Measurements from ENCODE around the gene ARMC12. TPM values are rescaled to one million over a fixed set of nuclear protein-coding genes. Genes with fewer than 3 reads are reported as not detected.
A peak's percentile ranks its signal among the peaks of the same experiment; 100 is the strongest.

ARMC12 gene
- total RNA-seq, 1 experiment from 2014 or later: not detected

GRCh38 chr6:35739645-35740524, 3.1 kb downstream of the ARMC12 start:
- no peak overlapping the region for H3K4me3 Mint-ChIP-seq (ENCODE audit: unreplicated experiment)
- BruUV-seq (replicated peaks): no TSS peak

DNA sequence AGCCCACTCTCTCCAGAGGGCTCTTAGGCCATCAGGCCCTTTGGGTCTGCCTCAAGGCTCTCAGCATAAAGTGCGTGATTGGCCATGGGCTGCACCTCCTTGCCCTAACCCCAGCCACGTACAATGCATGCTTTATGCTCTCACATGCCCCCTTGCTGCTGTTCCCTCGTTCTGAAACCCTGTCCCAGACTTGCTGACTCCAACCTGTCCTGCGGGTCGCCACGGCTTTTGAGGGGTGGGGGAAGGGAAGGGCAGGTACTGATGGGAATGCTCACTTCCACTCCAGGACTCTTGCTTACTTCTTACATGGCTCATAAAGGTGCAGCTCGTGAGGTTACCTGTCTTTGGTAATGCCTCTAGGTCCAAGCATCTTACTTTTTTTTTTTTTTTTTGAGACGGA, 6.0 kb downstream of the ARMC12 start:
- H3K4me3 ChIP-seq (ENCODE audit: low read depth, low read length): no peak overlapping the region
- ChIA-PET POLR2A (no interaction called here), CTCF (no interaction called here)
- Mint-ChIP-seq H3K9me3 (ENCODE audit: unreplicated experiment) (no peaks in the 10 kb centered on the region), H3K27me3 (ENCODE audit: insufficient read depth, unreplicated experiment) (peaks cover 2% of the 10 kb centered on the region), H3K27ac (ENCODE audit: unreplicated experiment) (no peak overlapping the region), H3K4me3 (ENCODE audit: unreplicated experiment) (no peak overlapping the region), H3K4me1 (ENCODE audit: low read depth, unreplicated experiment) (peaks cover 8% of the 10 kb centered on the region), H3K36me3 (ENCODE audit: insufficient read depth, unreplicated experiment) (no peaks in the 10 kb centered on the region)
- no TSS peak for BruUV-seq (replicated peaks)
- no peaks in the 10 kb centered on the region; the same call in 1 of the 2 replicates for H3K9me3 ChIP-seq
- peak in 1 of 2 experiments; percentile 17 for DNase-seq
- no peaks in the 10 kb centered on the region for H3K27me3 ChIP-seq (replicated peaks; ENCODE audit: control insufficient read depth, insufficient read depth, low read length)
- peaks cover 12% of the 10 kb centered on the region; the same call in 1 of the 2 replicates for H3K4me1 ChIP-seq
- TF ChIP-seq, protein P1, sequence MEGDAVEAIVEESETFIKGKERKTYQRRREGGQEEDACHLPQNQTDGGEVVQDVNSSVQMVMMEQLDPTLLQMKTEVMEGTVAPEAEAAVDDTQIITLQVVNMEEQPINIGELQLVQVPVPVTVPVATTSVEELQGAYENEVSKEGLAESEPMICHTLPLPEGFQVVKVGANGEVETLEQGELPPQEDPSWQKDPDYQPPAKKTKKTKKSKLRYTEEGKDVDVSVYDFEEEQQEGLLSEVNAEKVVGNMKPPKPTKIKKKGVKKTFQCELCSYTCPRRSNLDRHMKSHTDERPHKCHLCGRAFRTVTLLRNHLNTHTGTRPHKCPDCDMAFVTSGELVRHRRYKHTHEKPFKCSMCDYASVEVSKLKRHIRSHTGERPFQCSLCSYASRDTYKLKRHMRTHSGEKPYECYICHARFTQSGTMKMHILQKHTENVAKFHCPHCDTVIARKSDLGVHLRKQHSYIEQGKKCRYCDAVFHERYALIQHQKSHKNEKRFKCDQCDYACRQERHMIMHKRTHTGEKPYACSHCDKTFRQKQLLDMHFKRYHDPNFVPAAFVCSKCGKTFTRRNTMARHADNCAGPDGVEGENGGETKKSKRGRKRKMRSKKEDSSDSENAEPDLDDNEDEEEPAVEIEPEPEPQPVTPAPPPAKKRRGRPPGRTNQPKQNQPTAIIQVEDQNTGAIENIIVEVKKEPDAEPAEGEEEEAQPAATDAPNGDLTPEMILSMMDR (IDR thresholded peaks at IDR 0.05; ENCODE audit: insufficient read depth in 1 of 2, low read depth in 1 of 2, low read length in 1 of 2, severe bottlenecking in 1 of 2, unreplicated experiment in 1 of 2): no peak
- intact Hi-C loops (cut with micrococcal nuclease; ENCODE audit: unreplicated experiment): no loop called here
- H3K36me3 ChIP-seq (ENCODE audit: control insufficient read depth, insufficient read depth, low read length): no peaks in the 10 kb centered on the region

More at GRCh38 chr6:35739645-35740524, 3.1 kb downstream of the ARMC12 start:
- Mint-ChIP-seq H3K4me1 (ENCODE audit: low read depth, unreplicated experiment) (peaks cover 8% of the 10 kb centered on the region), H3K9me3 (ENCODE audit: unreplicated experiment) (no peaks in the 10 kb centered on the region), H3K27me3 (ENCODE audit: insufficient read depth, unreplicated experiment) (no peaks in the 10 kb centered on the region), H3K27ac (ENCODE audit: unreplicated experiment) (no peak overlapping the region), H3K36me3 (ENCODE audit: insufficient read depth, unreplicated experiment) (no peaks in the 10 kb centered on the region)
- H3K36me3 ChIP-seq (ENCODE audit: control insufficient read depth, insufficient read depth, low read length): no peaks in the 10 kb centered on the region
- intact Hi-C loops (cut with micrococcal nuclease; ENCODE audit: unreplicated experiment): loop anchor here (10.0 kb wide), 1 partner anchor 445 kb away; the partner anchor contains the start of gene DEF6
- no peaks in the 10 kb centered on the region for H3K27me3 ChIP-seq (replicated peaks; ENCODE audit: control insufficient read depth, insufficient read depth, low read length)
- TF ChIP-seq, protein P1 (IDR thresholded peaks at IDR 0.05; ENCODE audit: insufficient read depth in 1 of 2, low read depth in 1 of 2, low read length in 1 of 2, severe bottlenecking in 1 of 2, unreplicated experiment in 1 of 2): no peak
- DNase-seq: no peak
- CTCF ChIA-PET: interaction anchor here (1.1 kb wide), 1 partner anchor 217 kb away, joined by 3 read pairs; no protein-coding TSS in a partner anchor
- POLR2A ChIA-PET: no interaction called here
- H3K4me1 ChIP-seq: peaks cover 12% of the 10 kb centered on the region; the same call in 1 of the 2 replicates
- no peaks in the 10 kb centered on the region for H3K9me3 ChIP-seq
- no peak overlapping the region for H3K4me3 ChIP-seq (ENCODE audit: low read depth, low read length)

GRCh38 chr6:35745509-35745908, 8.7 kb downstream of the ARMC12 start:
- H3K27me3 ChIP-seq (replicated peaks; ENCODE audit: control insufficient read depth, insufficient read depth, low read length): no peaks in the 10 kb centered on the region
- H3K4me3 ChIP-seq (ENCODE audit: low read depth, low read length): no peak overlapping the region
- no peak for DNase-seq
- CTCF ChIA-PET: no interaction called here
- no peaks in the 10 kb centered on the region for H3K36me3 ChIP-seq (ENCODE audit: control insufficient read depth, insufficient read depth, low read length)
- Mint-ChIP-seq H3K27ac (ENCODE audit: unreplicated experiment) (no peak overlapping the region), H3K27me3 (ENCODE audit: insufficient read depth, unreplicated experiment) (peaks cover 2% of the 10 kb centered on the region), H3K4me3 (ENCODE audit: unreplicated experiment) (no peak overlapping the region), H3K36me3 (ENCODE audit: insufficient read depth, unreplicated experiment) (no peaks in the 10 kb centered on the region), H3K4me1 (ENCODE audit: low read depth, unreplicated experiment) (peaks cover under 1% of the 10 kb centered on the region), H3K9me3 (ENCODE audit: unreplicated experiment) (no peaks in the 10 kb centered on the region)
- no peaks in the 10 kb centered on the region; the same call in 1 of the 2 replicates for H3K9me3 ChIP-seq
- POLR2A ChIA-PET: no interaction called here
- no TSS peak for BruUV-seq (replicated peaks)
- TF ChIP-seq, protein P1 (IDR thresholded peaks at IDR 0.05; ENCODE audit: insufficient read depth in 1 of 2, low read depth in 1 of 2, low read length in 1 of 2, severe bottlenecking in 1 of 2, unreplicated experiment in 1 of 2): no peak
- intact Hi-C loops (cut with micrococcal nuclease; ENCODE audit: unreplicated experiment): no loop called here
- H3K4me1 ChIP-seq: no peaks in the 10 kb centered on the region

Measured in Caco-2 (cell line).